WI38 (cell line): ENCODE data around the gene FAM135A.

ENCODE experiments used
- H3K4me3 ChIP-seq: 2 replicates; pipeline ENCODE4 v1.5.1; 2011; ENCODE audit warnings: low read depth, mild to moderate bottlenecking, control low read depth, low read length
- CTCF ChIP-seq: IDR thresholded peaks from 2 replicates; pipeline ENCODE4 v1.5.1; 2012; ENCODE audit warnings: low read depth, mild to moderate bottlenecking, control low read depth, low read length

Gene FAM135A

GRCh38 chr6:70412252-70413113 lies 825 bp upstream of the FAM135A start:
- no peak for TF ChIP-seq CTCF
- peak overlapping the region; percentile 95 for H3K4me3 ChIP-seq

- H3K4me3 ChIP-seq = peak overlapping the region; percentile 95
- no peak for TF ChIP-seq CTCF
Measured at GRCh38 chr6:70413992-70414494, 735 bp downstream of the FAM135A start.

DNA sequence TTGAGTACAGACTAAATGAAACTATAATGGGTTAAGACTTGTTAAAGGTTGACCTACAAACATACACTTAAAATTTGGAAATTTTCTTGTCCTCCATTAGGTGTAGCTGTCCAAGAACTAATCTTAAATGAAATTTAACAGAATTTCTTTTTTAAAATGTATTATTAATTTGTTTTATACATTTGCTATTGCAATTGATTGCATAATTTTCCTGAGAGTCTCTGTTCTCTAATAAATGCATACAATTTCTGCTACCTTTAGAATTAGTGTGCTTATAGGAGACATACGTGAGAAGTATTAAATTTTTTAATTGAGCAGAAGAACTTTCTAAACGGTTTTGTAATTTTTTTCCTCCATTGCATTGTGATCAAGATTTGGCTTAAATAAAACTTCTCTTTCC lies 1.5 kb downstream of the FAM135A start:
- no peak for TF ChIP-seq CTCF
- H3K4me3 ChIP-seq = peak overlapping the region; percentile 95; the same call in 1 of the 2 replicates

DNA sequence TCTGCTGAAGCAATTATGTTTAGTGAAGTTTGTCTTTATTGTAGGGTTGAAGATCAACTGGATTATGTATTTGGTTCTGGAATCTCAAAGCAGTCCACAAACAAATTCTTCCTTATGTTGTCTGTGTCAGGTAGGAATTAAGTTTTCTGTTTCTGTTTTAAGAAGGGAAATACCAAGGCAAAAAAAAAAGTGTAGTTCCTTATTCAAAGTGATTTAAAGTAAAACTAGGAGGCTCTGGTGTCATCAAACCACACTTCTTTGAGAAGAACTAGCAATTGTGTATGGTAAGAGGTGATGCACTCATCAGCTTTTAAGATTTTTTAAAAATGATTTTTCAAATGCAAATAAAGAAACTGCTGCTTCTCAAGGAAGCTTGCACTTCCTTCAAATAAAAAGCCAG lies 1.9 kb downstream of the FAM135A start:
- no peak for TF ChIP-seq CTCF

DNA sequence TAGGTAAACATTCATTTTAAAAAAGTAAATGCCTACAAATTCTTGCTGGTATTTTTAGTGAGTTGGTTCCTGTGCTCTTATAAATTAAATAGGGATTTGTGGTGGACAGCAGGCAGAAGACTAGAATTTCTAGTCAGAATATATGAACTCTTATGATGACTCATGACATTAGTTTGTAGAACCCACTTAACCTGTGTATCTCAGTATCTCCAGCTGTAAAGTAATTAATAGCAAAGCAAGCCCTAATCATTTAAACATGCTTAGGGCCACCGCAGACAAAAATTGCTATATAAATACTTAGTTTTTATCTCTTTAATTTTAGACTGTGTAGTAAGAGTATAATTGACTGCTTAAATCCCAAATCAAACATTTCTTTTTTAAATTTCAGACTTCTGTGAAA lies 2.4 kb downstream of the FAM135A start:
- no peak for TF ChIP-seq CTCF
- no peak overlapping the region for H3K4me3 ChIP-seq

More for the DNA sequence above, 1.9 kb downstream of the FAM135A start:
- no peak overlapping the region for H3K4me3 ChIP-seq

GRCh38 chr6:70421509-70421908 lies 8.2 kb downstream of the FAM135A start:
- no peak for TF ChIP-seq CTCF
- no peak overlapping the region for H3K4me3 ChIP-seq

DNA sequence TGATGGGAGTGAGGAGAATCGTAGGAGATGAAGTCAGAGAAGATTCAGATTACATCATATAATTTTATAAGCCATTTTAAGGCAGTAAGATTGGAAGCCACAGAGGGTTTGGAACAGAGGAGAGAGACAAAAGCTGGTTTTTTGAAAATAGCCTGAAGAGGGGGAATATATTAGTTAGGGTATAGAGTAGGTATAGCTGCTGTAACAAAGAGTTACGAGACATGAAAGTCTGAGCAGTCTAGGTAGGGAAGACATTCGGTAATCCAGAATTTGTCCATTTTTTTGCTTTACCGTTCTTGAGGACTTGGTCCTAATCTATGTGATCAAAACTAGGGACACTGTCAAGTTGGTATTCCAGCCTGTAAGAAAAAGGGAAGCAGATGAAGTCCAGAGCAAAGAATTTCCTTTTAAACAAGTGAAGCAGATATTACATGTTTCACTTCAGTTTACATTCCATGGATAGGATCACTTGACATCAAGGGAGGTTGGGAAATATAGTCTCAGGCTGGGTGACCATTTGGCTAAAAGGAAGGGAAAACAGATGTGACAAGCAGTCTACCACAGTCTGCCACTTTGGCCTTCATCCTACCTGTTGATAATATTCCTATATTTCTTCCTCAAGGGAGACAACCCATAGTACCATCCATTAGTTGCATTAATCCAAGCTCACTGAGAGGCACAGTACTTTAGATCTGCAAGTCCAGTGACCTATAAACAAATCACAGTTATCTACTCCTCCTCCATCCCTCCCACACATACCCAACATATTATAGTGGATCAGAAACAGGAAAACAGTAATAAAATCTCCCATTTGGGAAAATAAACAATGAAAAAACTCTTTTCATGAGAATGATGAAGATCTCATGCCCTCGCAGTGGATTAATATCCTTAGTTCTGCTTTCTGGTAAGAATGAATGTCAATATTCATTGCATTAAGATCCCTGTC lies 10.2 kb downstream of the FAM135A start:
- TF ChIP-seq CTCF = no peak

More for the DNA sequence above, 10.2 kb downstream of the FAM135A start:
- no peak overlapping the region for H3K4me3 ChIP-seq
